Loucy (cell line): ENCODE data around the gene PTGES2.

Experiments
- H2AFZ ChIP-seq: fragments of 200-600 bp; sonication (generic); 2 replicates; pipeline ENCODE4 v1.6.0; 2016; ENCODE audit warnings: antibody characterized with exemption, mild to moderate bottlenecking, low read length, moderate library complexity
- H3F3A ChIP-seq: fragments of 200-600 bp; 2 replicates; pipeline ENCODE4 v1.6.0; 2016; ENCODE audit warnings: antibody characterized with exemption, low read depth, mild to moderate bottlenecking
- H3K27me3 ChIP-seq: fragments of 200-600 bp; sonication (generic); 2 replicates; pipeline ENCODE4 v1.6.1; 2014; ENCODE audit warnings: low read length, mild to moderate bottlenecking; ENCODE audit not compliant: insufficient read depth, poor library complexity, severe bottlenecking
- H3K36me3 ChIP-seq: fragments of 200-600 bp; sonication (generic); 2 replicates; pipeline ENCODE4 v1.6.1; 2016; ENCODE audit warnings: low read length; ENCODE audit not compliant: insufficient read depth
- H3K4me1 ChIP-seq: fragments of 200-600 bp; sonication (generic); 2 replicates; pipeline ENCODE4 v1.5.1; 2014; ENCODE audit warnings: low read length, mild to moderate bottlenecking; ENCODE audit not compliant: insufficient read depth, poor library complexity, severe bottlenecking
- H3K4me2 ChIP-seq: fragments of 200-600 bp; sonication (generic); 2 replicates; pipeline ENCODE4 v1.6.0; 2014; ENCODE audit warnings: antibody characterized with exemption, low read length, low read depth, mild to moderate bottlenecking; ENCODE audit not compliant: poor library complexity, severe bottlenecking
- H3K4me3 ChIP-seq: fragments of 200-600 bp; sonication (generic); 2 replicates; pipeline ENCODE4 v1.5.1; 2014; ENCODE audit warnings: low read length, mild to moderate bottlenecking, mixed read lengths; ENCODE audit not compliant: poor library complexity, severe bottlenecking
- H3K79me2 ChIP-seq: fragments of 200-600 bp; sonication (generic); 2 replicates; pipeline ENCODE4 v1.6.1; 2014; ENCODE audit warnings: low read length; ENCODE audit not compliant: insufficient read depth
- H3K9ac ChIP-seq: fragments of 200-600 bp; sonication (generic); 2 replicates; pipeline ENCODE4 v1.6.0; 2014; ENCODE audit warnings: mild to moderate bottlenecking, low read depth, low read length, moderate library complexity; ENCODE audit not compliant: poor library complexity, severe bottlenecking
- H3K9me2 ChIP-seq: fragments of 200-600 bp; sonication (generic); replicated peaks from 2 replicates; pipeline ENCODE4 v1.6.1; 2016; ENCODE audit warnings: low read depth, low read length, mixed read lengths
- H3K9me3 ChIP-seq: fragments of 200-600 bp; sonication (generic); 2 replicates; pipeline ENCODE4 v1.6.1; 2014; ENCODE audit warnings: mild to moderate bottlenecking, antibody characterized with exemption, low read length, low read depth; ENCODE audit not compliant: insufficient read depth
- H4K20me1 ChIP-seq: fragments of 200-600 bp; sonication (generic); 2 replicates; pipeline ENCODE4 v1.6.0; 2014; ENCODE audit warnings: antibody characterized with exemption, low read length, mild to moderate bottlenecking; ENCODE audit not compliant: insufficient read depth, poor library complexity, severe bottlenecking
- EZH2phosphoT487 ChIP-seq: fragments of 200-600 bp; IDR thresholded peaks from 2 replicates; pipeline ENCODE4 v1.6.1; 2018; ENCODE audit warnings: antibody characterized with exemption, mild to moderate bottlenecking, moderate library complexity, borderline replicate concordance
- TF ChIP-seq, protein P1 (sequence below): fragments of 200-600 bp; sonication (generic); conservative IDR thresholded peaks from 2 replicates; pipeline ENCODE4 v1.5.1; 2014; ENCODE audit warnings: mild to moderate bottlenecking, antibody characterized with exemption, low read length

PTGES2 gene

DNA sequence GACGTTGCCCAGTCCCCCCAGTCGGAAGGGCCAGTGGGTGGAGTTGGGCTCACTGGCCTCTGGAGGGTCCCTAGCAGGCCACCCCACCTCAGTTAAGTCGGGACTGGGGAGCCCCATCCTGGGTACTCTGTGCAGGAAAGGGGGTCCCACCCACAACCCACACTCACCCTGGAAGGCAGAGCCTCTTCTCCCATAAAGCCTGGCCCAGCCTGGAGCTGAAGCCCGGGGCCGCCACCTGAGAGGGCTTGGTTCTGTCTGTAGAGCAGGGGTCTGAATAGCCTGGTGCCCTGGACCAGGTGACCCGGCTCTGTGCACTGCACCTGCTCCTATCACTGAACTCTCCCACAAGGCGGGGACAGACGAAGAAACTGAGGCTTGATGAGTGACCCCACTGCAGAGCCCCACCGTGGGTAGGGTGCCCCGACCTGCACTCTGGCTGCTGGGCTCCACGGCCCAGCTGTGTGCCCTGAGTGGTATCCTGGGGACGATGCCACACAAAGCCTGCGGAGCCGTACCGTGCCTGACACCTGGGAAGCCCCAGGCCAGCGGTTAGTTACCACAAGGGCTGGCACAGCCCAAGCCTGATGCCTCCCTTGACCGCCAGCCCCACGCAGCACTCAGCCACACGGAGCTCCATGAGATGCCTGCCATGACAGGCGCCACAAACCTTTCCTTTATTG, 7.3 kb downstream of the PTGES2 start:
- Histone ChIP-seq H3K4me2 (no peak overlapping the region), H3K79me2 (peaks cover 10% of the 10 kb centered on the region; the same call in 1 of the 2 replicates), H3K9ac (no peak overlapping the region), H3K4me3 (no peak overlapping the region), H3K9me3 (no peaks in the 10 kb centered on the region), H3K27me3 (no peaks in the 10 kb centered on the region), H3F3A (no peaks in the 10 kb centered on the region), H2AFZ (no peak overlapping the region), H3K9me2 (no peaks in the 10 kb centered on the region), H4K20me1 (peaks cover 5% of the 10 kb centered on the region), H3K4me1 (peaks cover 2% of the 10 kb centered on the region), H3K36me3 (peaks cover 10% of the 10 kb centered on the region; the same call in 1 of the 2 replicates)
- TF ChIP-seq, protein P1, sequence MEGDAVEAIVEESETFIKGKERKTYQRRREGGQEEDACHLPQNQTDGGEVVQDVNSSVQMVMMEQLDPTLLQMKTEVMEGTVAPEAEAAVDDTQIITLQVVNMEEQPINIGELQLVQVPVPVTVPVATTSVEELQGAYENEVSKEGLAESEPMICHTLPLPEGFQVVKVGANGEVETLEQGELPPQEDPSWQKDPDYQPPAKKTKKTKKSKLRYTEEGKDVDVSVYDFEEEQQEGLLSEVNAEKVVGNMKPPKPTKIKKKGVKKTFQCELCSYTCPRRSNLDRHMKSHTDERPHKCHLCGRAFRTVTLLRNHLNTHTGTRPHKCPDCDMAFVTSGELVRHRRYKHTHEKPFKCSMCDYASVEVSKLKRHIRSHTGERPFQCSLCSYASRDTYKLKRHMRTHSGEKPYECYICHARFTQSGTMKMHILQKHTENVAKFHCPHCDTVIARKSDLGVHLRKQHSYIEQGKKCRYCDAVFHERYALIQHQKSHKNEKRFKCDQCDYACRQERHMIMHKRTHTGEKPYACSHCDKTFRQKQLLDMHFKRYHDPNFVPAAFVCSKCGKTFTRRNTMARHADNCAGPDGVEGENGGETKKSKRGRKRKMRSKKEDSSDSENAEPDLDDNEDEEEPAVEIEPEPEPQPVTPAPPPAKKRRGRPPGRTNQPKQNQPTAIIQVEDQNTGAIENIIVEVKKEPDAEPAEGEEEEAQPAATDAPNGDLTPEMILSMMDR = no peak
- TF ChIP-seq EZH2phosphoT487 = no peak

DNA sequence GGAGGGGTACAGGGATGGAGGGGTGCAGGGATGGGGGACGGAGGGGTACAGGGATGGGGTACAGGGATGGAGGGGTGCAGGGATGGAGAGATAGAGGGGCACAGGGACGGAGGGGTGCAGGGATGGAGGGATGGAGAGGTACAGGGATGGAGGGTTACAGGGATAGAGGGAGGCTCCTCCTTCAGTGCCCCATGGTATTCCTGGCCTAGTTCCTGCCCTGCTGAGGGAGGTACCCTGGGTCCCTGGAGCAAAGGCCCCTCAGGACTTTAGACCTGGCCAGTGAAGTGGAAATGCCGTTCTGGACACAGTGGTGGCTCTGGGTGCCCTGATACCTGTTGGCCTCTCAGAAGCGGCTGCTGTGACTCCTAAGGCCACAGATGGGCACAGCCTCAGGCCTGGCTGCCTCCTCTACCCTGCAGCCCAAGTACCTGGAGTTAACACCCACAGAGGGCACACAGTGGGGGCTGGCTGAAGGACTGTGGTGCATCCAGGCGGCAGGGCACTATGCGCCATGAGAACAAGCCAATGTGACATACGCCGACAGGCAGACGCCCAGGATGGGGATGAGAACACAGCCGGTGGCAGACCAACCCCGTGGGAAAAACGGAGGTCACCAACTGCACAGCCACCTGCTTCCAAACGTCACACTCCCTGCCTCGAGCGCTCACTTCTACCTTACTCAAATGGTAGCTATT, 8.4 kb downstream of the PTGES2 start:
- no peaks in the 10 kb centered on the region for H3K9me2 ChIP-seq
- no peak overlapping the region for H2AFZ ChIP-seq
- H4K20me1 ChIP-seq = no peaks in the 10 kb centered on the region
- H3K36me3 ChIP-seq = peaks cover 10% of the 10 kb centered on the region; the same call in 1 of the 2 replicates
- H3K9me3 ChIP-seq = no peaks in the 10 kb centered on the region
- no peaks in the 10 kb centered on the region for H3K4me1 ChIP-seq
- no peaks in the 10 kb centered on the region for H3K27me3 ChIP-seq
- no peak overlapping the region for H3K4me2 ChIP-seq
- no peak overlapping the region for H3K4me3 ChIP-seq
- TF ChIP-seq, protein P1 = no peak
- no peaks in the 10 kb centered on the region for H3K79me2 ChIP-seq
- no peak overlapping the region for H3K9ac ChIP-seq
- H3F3A ChIP-seq = no peaks in the 10 kb centered on the region

DNA sequence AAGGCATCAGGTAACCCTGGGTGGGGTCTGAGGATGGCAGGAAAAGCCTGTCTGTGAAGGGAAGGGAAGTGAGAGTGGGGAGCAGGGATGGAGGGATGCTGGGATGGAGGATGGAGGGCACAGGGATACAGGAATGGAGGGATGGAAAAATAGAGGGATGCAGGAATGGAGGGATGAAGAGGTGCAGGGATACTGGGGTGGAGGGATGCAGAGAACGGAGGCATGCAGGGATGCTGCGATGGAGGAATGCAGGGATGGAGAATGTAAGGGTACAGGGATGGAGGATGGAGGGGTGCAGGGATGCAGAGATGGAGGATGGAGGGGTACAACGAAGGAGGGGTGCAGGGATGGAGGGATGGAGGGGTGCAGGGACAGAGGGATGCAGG, 9.1 kb downstream of the PTGES2 start:
- Histone ChIP-seq H3K4me2 (no peak overlapping the region), H2AFZ (no peak overlapping the region), H3K36me3 (peaks cover 10% of the 10 kb centered on the region; the same call in 1 of the 2 replicates), H3K79me2 (no peaks in the 10 kb centered on the region), H3K9ac (no peak overlapping the region), H3K4me1 (no peaks in the 10 kb centered on the region), H3K9me3 (no peaks in the 10 kb centered on the region), H3F3A (no peaks in the 10 kb centered on the region), H3K9me2 (no peaks in the 10 kb centered on the region), H3K27me3 (no peaks in the 10 kb centered on the region), H4K20me1 (no peaks in the 10 kb centered on the region), H3K4me3 (no peak overlapping the region)
- TF ChIP-seq EZH2phosphoT487 = no peak
- TF ChIP-seq, protein P1 = no peak
